CD4-positive, alpha-beta T cell (primary cell): ENCODE data around the gene SEC61A2. TPM values are rescaled to one million over a fixed set of nuclear protein-coding genes. Genes with fewer than 3 reads are reported as not detected.

Source experiments
- ATAC-seq: fragments of 200-7000 bp; cut with Tn5 transposase; one replicate; pipeline ENCODE4 v1.10.0; 2022; ENCODE audit warnings: mild to moderate bottlenecking; ENCODE audit not compliant: poor library complexity
- CTCF ChIA-PET: fragments of 350-600 bp; sonication (Branson Sonifier 250); formaldehyde crosslinking; loops from one replicate; lab custom pipeline; 2021; ENCODE audit warnings: antibody characterized with exemption, inconsistent platforms; lab: Charles Lee
- POLR2A ChIA-PET: fragments of 350-600 bp; sonication (Branson Sonifier 250); formaldehyde crosslinking; loops from one replicate; lab custom pipeline; 2021; ENCODE audit warnings: antibody characterized with exemption, inconsistent platforms; lab: Charles Lee
- DNase-seq, 14 experiments: peaks; one replicate each; pipeline ENCODE4 v3.0.0-alpha.2; 2013 to 2020; ENCODE audit warnings: mixed read lengths in 2 of 14
- H3K27ac ChIP-seq, 2 donors: one replicate each; pipeline versions ENCODE4 v1.5.1 to v1.7.0; 2013; ENCODE audit warnings: low read length in 2 of 2, low read depth in 1 of 2, mild to moderate bottlenecking in 1 of 2
- H3K27me3 ChIP-seq, 2 experiments: 1 replicate in 1 of 2; 2 replicates in 1 of 2; pipeline versions ENCODE4 v1.6.1 to v1.7.0; 2013; ENCODE audit warnings: low read length in 2 of 2, control low read depth in 1 of 2, mild to moderate bottlenecking in 1 of 2, moderate library complexity in 1 of 2; ENCODE audit not compliant: insufficient read depth in 2 of 2, control insufficient read depth in 1 of 2
- H3K36me3 ChIP-seq: one replicate; pipeline ENCODE4 v1.6.1; 2013; ENCODE audit warnings: low read length, control low read depth; ENCODE audit not compliant: insufficient read depth
- H3K4me1 ChIP-seq: one replicate; pipeline ENCODE4 v1.6.1; 2013; ENCODE audit warnings: low read length, control low read depth; ENCODE audit not compliant: insufficient read depth
- H3K4me3 ChIP-seq: one replicate; pipeline ENCODE4 v1.5.1; 2013; ENCODE audit warnings: mild to moderate bottlenecking, low read length, moderate library complexity
- H3K9me3 ChIP-seq, 2 experiments: 1 replicate in 1 of 2; 2 replicates in 1 of 2; pipeline versions ENCODE4 v1.6.1 to v1.7.0; 2013; ENCODE audit warnings: low read length in 2 of 2, mild to moderate bottlenecking in 2 of 2, control low read depth in 1 of 2, moderate library complexity in 1 of 2; ENCODE audit not compliant: control insufficient read depth in 1 of 2, insufficient read depth in 1 of 2
- H3K27ac Mint-ChIP-seq: one replicate; pipeline ENCODE4 v1.8.0; 2020; ENCODE audit warnings: mixed read lengths
- H3K27me3 Mint-ChIP-seq: one replicate; pipeline ENCODE4 v1.8.0; 2021; ENCODE audit warnings: mixed read lengths
- H3K36me3 Mint-ChIP-seq: one replicate; pipeline ENCODE4 v1.8.0; 2021; ENCODE audit warnings: low read depth, mixed read lengths
- H3K4me1 Mint-ChIP-seq: one replicate; pipeline ENCODE4 v1.8.0; 2021; ENCODE audit warnings: low read depth, mixed read lengths
- H3K4me3 Mint-ChIP-seq: one replicate; pipeline ENCODE4 v1.8.0; 2020; ENCODE audit warnings: mild to moderate bottlenecking, mixed read lengths
- H3K9me3 Mint-ChIP-seq: one replicate; pipeline ENCODE4 v1.8.0; 2020; ENCODE audit warnings: mixed read lengths
- CTCF ChIP-seq: fragments of 200-600 bp; IDR thresholded peaks from one replicate; pipeline ENCODE4 v1.8.0; 2022; ENCODE audit warnings: antibody characterized with exemption, mild to moderate bottlenecking
- intact Hi-C, 2 experiments: fragments of 100-400 bp; cut with DNase I in 1 of 2; cut with micrococcal nuclease in 1 of 2; formaldehyde crosslinking; loops; one replicate each; pipeline versions ENCODE4 v1.15.1 to v1.9.0; 2023 to 2025; cut with DNase I, micrococcal nuclease
- total RNA-seq, 174 experiments: library from RNA in 2 of 174; stranded (reverse) in 2 of 174; gene quantifications; one replicate each; pipeline ENCODE4 v1.2.3 and lab custom pipeline; 2021 to 2026

SEC61A2 gene
- total RNA-seq, 2 experiments from 2014 or later: 9.9 to 10.8 TPM

GRCh38 chr10:12160664-12161063, 31.2 kb downstream of the SEC61A2 start:
- Mint-ChIP-seq H3K4me1 (no peaks in the 10 kb centered on the region), H3K36me3 (peaks cover 73% of the 10 kb centered on the region), H3K4me3 (no peak overlapping the region), H3K27me3 (no peaks in the 10 kb centered on the region), H3K27ac (no peak overlapping the region), H3K9me3 (no peaks in the 10 kb centered on the region)
- Histone ChIP-seq H3K9me3 (no peaks in the 10 kb centered on the region), H3K4me3 (no peak overlapping the region), H3K36me3 (peaks cover 59% of the 10 kb centered on the region), H3K27me3 (no peaks in the 10 kb centered on the region), H3K4me1 (no peaks in the 10 kb centered on the region), H3K27ac (no peak overlapping the region)
- intact Hi-C loops: no loop called here
- ATAC-seq (no peak), DNase-seq (no peak)
- CTCF ChIA-PET: no interaction called here
- no peak for TF ChIP-seq CTCF
- POLR2A ChIA-PET: no interaction called here

- H3K36me3 ChIP-seq: peaks cover 72% of the 10 kb centered on the region
- no peak overlapping the region for H3K4me3 ChIP-seq
- intact Hi-C loops: no loop called here
- Mint-ChIP-seq H3K27ac (no peak overlapping the region), H3K4me1 (no peaks in the 10 kb centered on the region), H3K9me3 (no peaks in the 10 kb centered on the region), H3K4me3 (no peak overlapping the region), H3K27me3 (no peaks in the 10 kb centered on the region), H3K36me3 (peaks cover 75% of the 10 kb centered on the region)
- ATAC-seq: no peak
- no peak overlapping the region for H3K27ac ChIP-seq
- H3K27me3 ChIP-seq: no peaks in the 10 kb centered on the region
- DNase-seq: no peak
- no peaks in the 10 kb centered on the region for H3K9me3 ChIP-seq
- CTCF ChIA-PET: no interaction called here
- no peaks in the 10 kb centered on the region for H3K4me1 ChIP-seq
- no peak for TF ChIP-seq CTCF
- POLR2A ChIA-PET: interaction anchor here (0.5 kb wide), 1 partner anchor 29 kb away, joined by 3 read pairs; no protein-coding TSS in a partner anchor
Measured at GRCh38 chr10:12162927-12163326, 33.5 kb downstream of the SEC61A2 start.

DNA sequence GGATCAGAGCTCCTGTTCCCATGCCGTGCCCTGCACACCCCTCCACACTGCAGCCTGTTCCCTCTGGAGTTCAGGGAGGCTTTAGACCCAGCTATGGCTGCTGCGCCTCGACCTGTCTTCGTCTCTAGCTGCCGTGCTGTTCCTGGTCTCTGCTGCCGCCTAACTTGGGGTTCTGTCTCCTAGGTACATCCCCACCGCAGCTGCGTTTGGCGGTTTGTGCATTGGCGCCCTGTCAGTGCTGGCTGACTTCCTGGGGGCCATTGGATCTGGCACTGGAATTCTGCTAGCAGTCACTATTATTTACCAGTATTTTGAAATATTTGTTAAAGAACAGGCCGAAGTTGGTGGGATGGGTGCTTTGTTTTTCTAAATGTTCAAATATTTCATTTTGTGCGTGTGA, 34.6 kb downstream of the SEC61A2 start:
- Mint-ChIP-seq H3K4me3 (no peak overlapping the region), H3K27ac (no peak overlapping the region), H3K9me3 (no peaks in the 10 kb centered on the region), H3K36me3 (peaks cover 78% of the 10 kb centered on the region), H3K4me1 (no peaks in the 10 kb centered on the region), H3K27me3 (no peaks in the 10 kb centered on the region)
- ATAC-seq (no peak), DNase-seq (no peak)
- intact Hi-C loops: no loop called here
- ChIA-PET POLR2A (interaction anchor here (1.1 kb wide), 1 partner anchor 32 kb away, joined by 3 read pairs; the partner anchor contains the start of genes CDC123 and NUDT5), CTCF (interaction anchor here (0.6 kb wide), 1 partner anchor 217 kb away, joined by 3 read pairs; no protein-coding TSS in a partner anchor)
- Histone ChIP-seq H3K27ac (no peak overlapping the region), H3K9me3 (no peaks in the 10 kb centered on the region), H3K4me3 (no peak overlapping the region), H3K36me3 (peaks cover 71% of the 10 kb centered on the region), H3K27me3 (no peaks in the 10 kb centered on the region), H3K4me1 (no peaks in the 10 kb centered on the region)
- no peak for TF ChIP-seq CTCF
